HG03442 (cell line): ENCODE results near the gene GLB1L3.
A peak's percentile ranks its signal among the peaks of the same experiment; 100 is the strongest.
"Not testable (repeated sequence)": the region's sequence is repeated elsewhere in the genome, so short reads cannot be mapped to it uniquely, and the experiment has no call there.

Experiments
- ATAC-seq: cut with Tn5 transposase; IDR thresholded peaks from one replicate; pipeline ENCODE4 v1.9.1; 2021; ENCODE audit warnings: mild to moderate bottlenecking, moderate library complexity; ENCODE audit not compliant: unreplicated experiment

Gene GLB1L3

DNA sequence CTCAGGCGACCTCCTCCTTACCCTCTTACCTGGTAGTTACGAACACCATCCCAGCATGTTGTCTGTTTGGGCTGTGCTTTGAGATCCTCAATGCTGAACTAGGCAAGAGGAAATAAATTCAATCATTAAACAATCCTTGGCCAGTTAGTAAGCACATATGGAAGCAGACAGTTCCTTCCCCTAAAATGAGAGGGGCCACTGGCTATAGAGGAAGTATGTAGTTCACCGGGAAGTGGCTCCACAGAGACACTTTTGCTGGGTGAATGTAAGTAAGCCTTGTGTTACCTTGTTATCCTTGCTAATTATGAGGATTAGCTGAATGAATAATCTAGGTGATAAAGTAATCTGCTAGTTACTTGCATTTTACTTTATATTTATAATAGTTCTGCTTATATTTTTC is 25.9 kb upstream of the GLB1L3 start:
- ATAC-seq = no peak

GRCh38 chr11:134250675-134251074 is 25.5 kb upstream of the GLB1L3 start:
- ATAC-seq = no peak

- ATAC-seq = peak; percentile 29
Measured at GRCh38 chr11:134252346-134253187, 23.6 kb upstream of the GLB1L3 start.

DNA sequence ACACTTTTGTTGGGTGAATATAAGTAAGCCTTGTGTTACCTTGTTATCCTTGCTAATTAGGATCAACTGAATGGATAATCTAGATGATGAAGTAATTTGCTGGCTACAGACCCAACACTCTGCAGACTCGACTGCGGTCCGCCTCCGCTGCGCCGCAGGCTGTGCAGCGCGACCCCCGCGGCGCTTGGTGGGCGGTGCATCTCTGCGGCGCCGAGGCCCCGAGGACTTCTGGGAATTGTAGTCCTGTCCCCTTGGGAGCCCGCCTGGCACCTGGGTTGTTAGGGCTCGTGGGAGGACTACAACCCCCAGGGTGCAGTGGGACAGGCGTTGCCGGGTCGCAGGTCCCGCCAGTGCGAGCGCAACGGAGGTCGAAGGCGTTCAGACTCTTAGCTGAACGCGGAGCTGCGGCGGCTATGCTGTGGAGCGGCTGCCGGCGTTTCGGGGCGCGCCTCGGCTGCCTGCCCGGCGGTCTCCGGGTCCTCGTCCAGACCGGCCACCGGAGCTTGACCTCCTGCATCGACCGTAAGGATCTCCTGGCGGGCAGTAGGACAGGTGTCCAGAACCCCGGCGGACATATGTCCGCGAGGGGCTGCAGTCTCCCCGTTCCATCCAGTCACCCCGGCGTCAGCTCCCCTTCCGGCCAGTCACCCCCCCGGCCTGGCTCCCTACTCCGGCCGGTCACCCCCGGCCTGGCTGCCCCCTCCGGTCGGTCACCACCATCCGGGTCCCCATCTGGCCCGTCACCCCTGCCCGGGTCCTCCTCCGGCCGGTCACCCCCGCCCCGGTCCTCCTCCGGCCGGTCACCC is 22.8 kb upstream of the GLB1L3 start, which contains the start of the genes ACAD8 and THYN1:
Gene ACAD8 (plus strand): TSS at position 381 of the 806 bp plus-strand sequence. CDS start 33 bp downstream, at position 414.
Gene THYN1 (minus strand): TSS at position 165 of the 806 bp plus-strand sequence. CDS start 470 bp downstream, outside the sequence.
- peak; percentile 97 for ATAC-seq

- no peak for ATAC-seq
Measured at GRCh38 chr11:134254433-134255183, 21.6 kb upstream of the GLB1L3 start.

DNA sequence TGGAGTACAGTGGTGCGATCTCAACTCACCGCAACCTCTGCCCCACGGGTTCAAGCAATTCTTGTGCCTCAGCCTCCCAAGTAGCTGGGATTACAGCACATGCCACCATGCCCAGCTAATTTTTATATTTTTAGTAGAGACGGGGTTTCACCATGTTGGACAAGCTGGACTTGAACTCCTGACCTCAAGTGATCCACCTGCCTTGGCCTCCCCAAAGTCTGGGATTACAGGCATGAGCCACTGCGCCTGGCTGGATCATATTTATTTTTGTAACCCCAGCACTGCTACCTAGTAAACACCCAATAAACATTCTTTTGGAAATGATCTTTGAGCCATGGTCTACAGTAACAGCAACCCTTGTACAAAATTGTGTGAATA is 21.0 kb upstream of the GLB1L3 start:
- not testable (repeated sequence) for ATAC-seq

DNA sequence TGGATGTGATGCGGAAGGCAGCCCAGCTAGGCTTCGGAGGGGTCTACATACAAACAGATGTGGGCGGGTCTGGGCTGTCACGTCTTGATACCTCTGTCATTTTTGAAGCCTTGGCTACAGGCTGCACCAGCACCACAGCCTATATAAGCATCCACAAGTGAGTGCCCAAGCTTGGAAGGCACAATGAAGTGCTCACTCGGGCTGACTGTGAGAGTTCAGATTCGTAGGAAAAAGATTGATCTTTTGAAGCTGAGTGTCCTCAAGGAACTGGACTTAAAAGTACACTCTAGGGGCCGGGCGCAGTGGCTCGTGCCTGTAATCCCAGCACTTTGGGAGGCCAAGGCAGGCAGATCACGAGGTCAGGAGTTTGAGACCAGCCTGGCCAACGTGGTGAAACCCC is 19.1 kb upstream of the GLB1L3 start:
- ATAC-seq = no peak

GRCh38 chr11:134258577-134258976 is 17.6 kb upstream of the GLB1L3 start:
- no peak for ATAC-seq

GRCh38 chr11:134260503-134260902 is 15.7 kb upstream of the GLB1L3 start:
- ATAC-seq = no peak

DNA sequence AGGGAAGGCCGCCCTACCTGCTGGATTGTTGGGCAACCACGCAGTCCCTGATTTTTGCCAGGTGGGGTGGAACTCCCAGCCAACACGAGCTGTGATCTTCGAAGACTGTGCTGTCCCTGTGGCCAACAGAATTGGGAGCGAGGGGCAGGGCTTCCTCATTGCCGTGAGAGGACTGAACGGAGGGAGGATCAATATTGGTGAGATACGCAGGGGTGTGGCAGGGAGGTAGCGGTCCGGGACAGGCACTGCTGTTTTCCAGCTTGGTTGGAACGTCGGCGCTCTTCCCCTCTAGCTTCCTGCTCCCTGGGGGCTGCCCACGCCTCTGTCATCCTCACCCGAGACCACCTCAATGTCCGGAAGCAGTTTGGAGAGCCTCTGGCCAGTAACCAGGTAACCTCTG is 15.2 kb upstream of the GLB1L3 start:
- ATAC-seq = no peak

GRCh38 chr11:134261626-134262488 is 14.3 kb upstream of the GLB1L3 start:
- no peak for ATAC-seq

GRCh38 chr11:134264966-134265764 is 11.0 kb upstream of the GLB1L3 start:
- no peak for ATAC-seq

- no peak for ATAC-seq
Measured at GRCh38 chr11:134266440-134266839, 9.7 kb upstream of the GLB1L3 start.

DNA sequence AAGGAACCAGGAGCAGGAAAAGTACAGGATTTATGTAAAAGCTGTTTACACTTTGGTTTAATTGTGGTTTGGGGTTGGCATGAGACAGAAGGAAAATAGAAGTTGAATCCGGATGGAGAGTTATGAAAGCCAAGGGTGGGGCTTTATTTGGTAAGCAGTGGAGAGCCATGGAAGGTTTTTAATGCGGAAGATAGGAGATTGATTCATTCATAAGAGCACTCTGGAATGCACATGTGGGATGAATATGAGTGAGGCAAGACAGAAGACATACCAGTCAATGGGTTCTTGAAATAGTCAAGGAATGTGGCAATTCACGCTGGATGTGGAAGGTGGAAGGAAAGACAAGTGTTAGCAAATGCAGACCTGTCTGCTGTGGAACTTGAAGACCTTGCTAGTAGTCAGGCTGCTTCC is 9.3 kb upstream of the GLB1L3 start:
- no peak for ATAC-seq

DNA sequence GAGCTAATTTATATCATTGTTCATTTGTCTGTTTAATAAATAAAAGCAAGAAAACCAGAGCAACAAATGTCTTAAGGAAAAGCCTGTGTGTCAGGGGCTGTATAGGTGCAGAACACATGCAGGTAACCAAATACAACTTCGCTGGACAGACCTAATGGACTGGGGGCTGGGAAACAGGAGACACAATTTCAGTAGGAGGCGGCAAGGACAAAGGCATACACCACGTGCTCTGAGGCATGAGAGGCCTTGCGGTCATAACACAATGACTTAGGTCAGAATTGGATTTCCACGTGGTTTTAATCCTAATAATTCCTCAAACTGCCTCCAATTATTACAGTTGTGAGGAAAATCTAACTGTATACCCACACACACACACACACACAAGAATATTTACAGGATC is 8.7 kb upstream of the GLB1L3 start:
- ATAC-seq = no peak

DNA sequence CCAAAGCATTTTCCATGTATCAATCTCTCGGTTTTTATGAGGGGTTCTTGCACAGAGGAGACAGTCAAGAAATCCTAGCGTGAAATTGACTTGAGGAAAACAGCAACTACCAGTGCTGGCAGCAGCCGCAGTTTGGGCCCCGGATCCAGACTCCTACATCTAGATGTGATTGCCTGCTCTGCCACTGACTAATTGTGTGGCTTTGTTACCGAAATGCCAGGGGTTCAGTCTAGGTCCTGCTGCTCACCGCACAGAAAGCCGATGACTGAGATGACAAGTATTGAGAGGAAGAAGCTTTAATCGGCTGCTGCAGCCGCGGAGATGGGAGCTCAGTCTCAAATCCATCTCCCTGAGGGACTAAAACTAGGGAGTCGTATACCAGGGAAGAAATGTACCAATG is 8.2 kb upstream of the GLB1L3 start:
- no peak for ATAC-seq

GRCh38 chr11:134270250-134270714 is 5.9 kb upstream of the GLB1L3 start:
- no peak for ATAC-seq

GRCh38 chr11:134271978-134272377 is 4.2 kb upstream of the GLB1L3 start:
- no peak for ATAC-seq
